Stimulated activated memory B cell treated with anti-CD40 and anti-IgM and Interleukin-4, amounts not matched to agents 10 μg/mL and 1 μg/mL and 100 μg/mL, for 72 hours (primary cell): ENCODE measurements around the gene DUS1L.

ENCODE experiments used
- ATAC-seq: fragments of 150-1000 bp; cut with Tn5 transposase; 2 replicates; pipeline ENCODE4 v1.10.0; 2021
- H3K27ac Mint-ChIP-seq: one replicate; pipeline ENCODE4 v1.8.0; 2022; ENCODE audit warnings: mild to moderate bottlenecking, mixed read lengths
- H3K27me3 Mint-ChIP-seq: one replicate; pipeline ENCODE4 v1.8.0; 2022; ENCODE audit warnings: mixed read lengths
- H3K36me3 Mint-ChIP-seq: one replicate; pipeline ENCODE4 v1.8.0; 2022; ENCODE audit warnings: mixed read lengths
- H3K4me1 Mint-ChIP-seq: one replicate; pipeline ENCODE4 v1.8.0; 2022; ENCODE audit warnings: mixed read lengths
- H3K4me3 Mint-ChIP-seq: one replicate; pipeline ENCODE4 v1.8.0; 2022; ENCODE audit warnings: mild to moderate bottlenecking, moderate library complexity, mixed read lengths
- H3K9me3 Mint-ChIP-seq: one replicate; pipeline ENCODE4 v1.8.0; 2022; ENCODE audit warnings: mixed read lengths

DUS1L gene

DNA sequence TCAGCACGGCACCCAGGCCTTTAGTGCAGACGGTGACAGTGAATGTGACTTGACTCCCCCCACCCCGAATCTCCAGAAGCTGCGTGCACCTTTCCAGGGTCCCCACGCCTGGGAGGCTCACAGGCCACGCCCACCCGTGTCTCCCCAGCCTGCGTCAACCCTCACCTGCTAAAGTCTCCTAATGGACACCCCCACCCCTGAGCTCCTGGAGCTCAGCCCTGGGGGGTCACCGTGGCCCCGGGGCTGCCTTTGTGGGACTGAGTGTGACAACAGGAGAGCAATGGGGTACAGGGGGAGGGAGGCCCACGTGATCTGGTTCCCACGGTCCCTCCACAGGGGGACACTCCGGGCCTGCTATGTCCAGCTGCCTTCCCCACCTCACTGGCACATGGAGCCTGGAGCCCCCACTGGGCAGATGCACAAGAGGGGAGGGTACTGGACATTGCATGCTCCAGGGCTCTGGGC lies 39.8 kb upstream of the DUS1L start:
- peaks cover 27% of the 10 kb centered on the region for H3K4me1 Mint-ChIP-seq
- H3K27me3 Mint-ChIP-seq = no peaks in the 10 kb centered on the region
- no peaks in the 10 kb centered on the region for H3K9me3 Mint-ChIP-seq
- no peak for ATAC-seq
- H3K36me3 Mint-ChIP-seq = no peaks in the 10 kb centered on the region
- H3K27ac Mint-ChIP-seq = peak overlapping the region; percentile 97
- H3K4me3 Mint-ChIP-seq = peak overlapping the region; percentile 94

DNA sequence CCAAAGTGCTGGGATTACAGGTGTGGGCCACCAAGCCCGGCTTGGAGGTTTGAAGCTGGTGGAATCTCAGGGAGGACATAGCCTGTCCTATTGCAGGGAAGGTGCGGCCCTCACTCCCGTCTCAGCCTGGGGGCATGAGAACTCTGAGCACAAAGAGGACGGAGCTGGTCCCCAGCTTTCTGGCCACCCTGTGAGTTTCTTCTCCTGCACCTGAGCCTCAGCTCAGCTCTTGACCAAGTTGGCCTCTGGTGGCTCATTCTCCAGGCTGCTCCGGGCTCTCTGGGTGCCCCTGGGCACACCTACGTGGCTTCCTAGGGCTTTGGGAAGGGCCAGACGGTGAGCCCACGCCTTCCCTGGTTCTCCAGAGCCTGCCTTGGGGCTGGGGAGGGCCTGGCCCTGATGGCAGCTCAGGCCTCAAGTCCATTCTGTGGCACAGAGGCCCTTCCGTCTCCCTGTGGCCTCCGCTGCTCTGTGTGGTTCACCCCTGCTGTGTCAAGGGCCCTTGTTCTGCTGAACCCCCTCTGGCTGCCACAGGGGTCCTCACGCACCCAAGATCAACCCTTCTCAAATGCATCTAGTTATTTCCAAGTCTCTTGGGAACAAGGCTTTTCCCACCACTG lies 39.3 kb upstream of the DUS1L start:
- H3K4me1 Mint-ChIP-seq = peaks cover 33% of the 10 kb centered on the region
- no peaks in the 10 kb centered on the region for H3K36me3 Mint-ChIP-seq
- peak overlapping the region; percentile 41 for H3K4me3 Mint-ChIP-seq
- H3K27me3 Mint-ChIP-seq = no peaks in the 10 kb centered on the region
- no peaks in the 10 kb centered on the region for H3K9me3 Mint-ChIP-seq
- H3K27ac Mint-ChIP-seq = peak overlapping the region; percentile 97
- ATAC-seq = no peak

DNA sequence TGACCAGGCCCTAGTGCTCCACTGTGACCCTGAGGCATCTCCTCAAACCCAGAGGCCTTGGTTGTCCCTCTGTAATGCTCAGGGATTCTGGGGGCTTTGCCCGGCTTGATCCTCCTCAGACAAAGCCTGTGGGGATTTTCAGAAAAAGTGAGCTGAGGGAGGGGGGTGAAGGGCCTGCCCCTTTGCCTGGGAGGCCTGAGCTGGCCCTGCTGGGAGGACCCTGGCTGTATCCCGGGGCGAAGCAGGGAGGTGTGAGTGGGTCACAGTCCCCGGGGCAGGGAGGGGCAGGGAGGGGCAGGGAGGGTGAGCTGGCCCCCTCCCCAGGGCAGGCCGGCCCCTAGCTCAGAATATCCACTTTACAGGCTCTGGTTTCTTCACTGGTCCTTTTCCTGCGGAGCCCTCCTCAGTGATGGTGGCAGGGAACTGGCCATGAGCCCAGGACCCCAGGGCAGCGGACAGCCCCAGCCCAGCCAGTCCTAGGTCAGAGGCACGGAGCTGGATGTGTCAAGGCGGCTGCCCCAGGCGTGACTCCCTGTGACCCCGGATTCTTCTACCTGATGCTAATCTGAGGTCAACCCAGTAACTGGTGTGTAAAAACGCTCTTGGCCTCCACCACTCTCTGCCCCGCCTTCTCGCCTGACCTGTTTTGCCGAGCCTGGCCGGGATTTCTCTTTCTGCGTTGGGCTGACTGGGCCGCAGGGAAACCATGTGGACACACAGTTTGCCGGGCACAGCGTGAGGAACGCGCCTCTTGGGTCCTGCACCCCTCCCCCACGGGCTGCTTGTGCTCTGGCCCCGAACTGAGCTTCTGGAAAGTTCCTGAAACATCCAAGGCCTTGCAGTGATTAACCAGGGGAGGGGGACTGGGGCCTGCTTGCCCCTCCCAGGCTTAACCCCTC lies 38.2 kb upstream of the DUS1L start:
- Mint-ChIP-seq H3K4me3 (no peak overlapping the region), H3K36me3 (no peaks in the 10 kb centered on the region), H3K27me3 (no peaks in the 10 kb centered on the region), H3K27ac (peak overlapping the region; percentile 10), H3K9me3 (no peaks in the 10 kb centered on the region), H3K4me1 (peaks cover 41% of the 10 kb centered on the region)
- no peak for ATAC-seq

DNA sequence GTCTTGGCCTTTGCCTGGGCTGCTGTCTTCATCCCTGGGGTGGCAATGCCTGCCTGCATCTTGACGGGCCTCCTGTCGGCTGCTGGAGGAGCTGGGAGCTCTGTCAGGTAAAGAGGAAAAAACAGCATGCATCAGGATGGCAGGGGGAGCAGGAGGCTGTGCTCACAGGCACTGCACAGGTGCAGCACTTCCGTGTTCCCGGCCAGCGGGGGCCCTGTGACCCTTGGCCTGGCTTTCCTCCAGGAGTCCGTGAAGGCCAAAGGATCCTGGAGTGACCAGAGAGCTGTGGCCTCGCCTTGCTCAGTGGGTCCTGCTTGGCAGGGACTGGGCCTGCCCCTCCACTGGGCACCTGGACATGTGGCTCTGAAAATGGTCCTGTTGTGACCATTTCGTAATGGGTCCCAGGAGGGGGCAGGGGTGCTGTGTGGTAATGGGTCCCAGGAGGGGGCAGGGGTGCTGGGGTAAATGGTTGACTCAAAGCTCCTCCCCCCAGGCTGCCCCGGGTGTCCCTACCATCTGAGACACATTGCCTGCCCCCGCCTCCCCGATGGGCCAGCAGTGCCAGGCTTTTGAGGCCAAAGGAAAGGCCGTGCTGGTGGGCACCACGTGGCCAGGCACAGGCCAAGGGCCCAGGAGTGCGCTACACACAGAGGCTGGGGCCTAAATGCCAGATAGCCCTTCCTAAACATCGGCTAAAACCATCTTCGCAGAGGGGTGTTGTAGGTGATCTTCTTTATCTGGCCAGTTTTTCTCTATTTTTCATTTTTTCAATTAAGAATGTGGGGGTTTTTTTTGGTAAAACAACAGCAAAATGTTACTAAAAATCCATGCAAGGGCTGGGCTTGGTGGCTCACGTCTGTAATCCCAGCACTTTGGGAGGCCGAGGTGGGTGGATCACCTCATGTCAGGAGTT lies 36.4 kb upstream of the DUS1L start:
- Mint-ChIP-seq H3K4me3 (no peak overlapping the region), H3K9me3 (no peaks in the 10 kb centered on the region), H3K27me3 (no peaks in the 10 kb centered on the region), H3K36me3 (no peaks in the 10 kb centered on the region), H3K4me1 (peaks cover 36% of the 10 kb centered on the region), H3K27ac (no peak overlapping the region)
- ATAC-seq = no peak

DNA sequence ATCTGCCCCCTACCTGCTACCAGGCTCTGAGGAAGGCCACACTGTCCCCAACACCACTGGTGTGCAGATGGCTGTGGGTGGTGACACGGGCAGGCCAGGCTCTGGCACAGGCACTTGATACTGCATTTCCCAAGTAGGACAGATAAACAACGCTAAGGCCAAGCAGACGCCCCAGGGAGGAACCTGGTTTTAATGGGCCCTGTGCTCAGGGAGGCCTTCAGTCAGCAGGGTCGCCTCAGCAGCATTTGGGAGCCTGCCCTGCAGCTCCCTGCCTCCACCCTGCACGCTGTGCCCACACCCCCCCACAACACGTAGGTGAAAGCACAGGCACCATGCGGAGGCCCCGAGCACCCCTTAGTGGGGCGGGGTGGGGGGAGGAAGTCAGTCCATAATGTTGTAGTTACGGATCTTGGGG lies 35.7 kb upstream of the DUS1L start:
- H3K27me3 Mint-ChIP-seq = no peaks in the 10 kb centered on the region
- H3K36me3 Mint-ChIP-seq = no peaks in the 10 kb centered on the region
- no peaks in the 10 kb centered on the region for H3K9me3 Mint-ChIP-seq
- peaks cover 37% of the 10 kb centered on the region for H3K4me1 Mint-ChIP-seq
- no peak overlapping the region for H3K27ac Mint-ChIP-seq
- ATAC-seq = no peak
- H3K4me3 Mint-ChIP-seq = no peak overlapping the region

DNA sequence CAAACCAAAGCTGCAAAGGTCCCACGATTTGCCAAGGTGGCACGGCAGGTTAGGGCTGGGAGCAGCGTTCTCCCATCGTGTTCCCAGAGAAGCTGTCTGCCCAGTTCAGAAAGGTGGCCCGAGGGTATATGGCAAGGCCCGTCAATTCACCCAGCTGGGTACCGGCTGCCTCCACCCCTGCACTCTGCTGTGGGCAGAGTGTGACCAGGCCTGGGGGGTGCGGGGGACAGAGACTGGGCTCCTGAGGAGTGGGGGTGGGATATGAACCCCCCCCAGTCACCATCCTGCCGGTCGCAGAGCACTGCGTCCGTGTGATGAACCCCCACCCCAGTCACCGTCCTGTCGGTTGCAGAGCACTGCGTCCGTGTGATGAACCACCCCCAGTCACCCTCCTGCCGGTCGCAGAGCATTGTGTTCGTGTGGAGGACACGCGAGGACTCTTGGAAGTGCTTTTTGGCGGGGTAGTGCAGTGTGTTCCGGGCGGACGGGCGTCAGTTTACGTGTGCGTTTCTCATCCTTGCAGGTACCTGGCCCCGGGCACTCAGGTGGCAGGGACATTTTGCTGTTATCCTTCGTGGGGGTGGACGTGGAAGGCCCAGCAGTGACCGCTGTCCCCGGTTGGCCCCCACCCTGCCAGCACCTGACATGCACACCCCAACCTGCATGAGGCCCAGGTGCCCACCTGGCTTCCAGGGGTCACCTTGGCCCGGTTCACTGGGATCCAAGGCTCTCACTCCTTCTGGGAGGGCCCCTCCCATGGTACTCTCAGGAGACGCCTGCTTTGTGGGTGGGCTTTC lies 35.1 kb upstream of the DUS1L start:
- Mint-ChIP-seq H3K27me3 (no peaks in the 10 kb centered on the region), H3K4me1 (peaks cover 37% of the 10 kb centered on the region), H3K36me3 (no peaks in the 10 kb centered on the region), H3K9me3 (no peaks in the 10 kb centered on the region), H3K27ac (no peak overlapping the region), H3K4me3 (peak overlapping the region; percentile 90)
- ATAC-seq = no peak

DNA sequence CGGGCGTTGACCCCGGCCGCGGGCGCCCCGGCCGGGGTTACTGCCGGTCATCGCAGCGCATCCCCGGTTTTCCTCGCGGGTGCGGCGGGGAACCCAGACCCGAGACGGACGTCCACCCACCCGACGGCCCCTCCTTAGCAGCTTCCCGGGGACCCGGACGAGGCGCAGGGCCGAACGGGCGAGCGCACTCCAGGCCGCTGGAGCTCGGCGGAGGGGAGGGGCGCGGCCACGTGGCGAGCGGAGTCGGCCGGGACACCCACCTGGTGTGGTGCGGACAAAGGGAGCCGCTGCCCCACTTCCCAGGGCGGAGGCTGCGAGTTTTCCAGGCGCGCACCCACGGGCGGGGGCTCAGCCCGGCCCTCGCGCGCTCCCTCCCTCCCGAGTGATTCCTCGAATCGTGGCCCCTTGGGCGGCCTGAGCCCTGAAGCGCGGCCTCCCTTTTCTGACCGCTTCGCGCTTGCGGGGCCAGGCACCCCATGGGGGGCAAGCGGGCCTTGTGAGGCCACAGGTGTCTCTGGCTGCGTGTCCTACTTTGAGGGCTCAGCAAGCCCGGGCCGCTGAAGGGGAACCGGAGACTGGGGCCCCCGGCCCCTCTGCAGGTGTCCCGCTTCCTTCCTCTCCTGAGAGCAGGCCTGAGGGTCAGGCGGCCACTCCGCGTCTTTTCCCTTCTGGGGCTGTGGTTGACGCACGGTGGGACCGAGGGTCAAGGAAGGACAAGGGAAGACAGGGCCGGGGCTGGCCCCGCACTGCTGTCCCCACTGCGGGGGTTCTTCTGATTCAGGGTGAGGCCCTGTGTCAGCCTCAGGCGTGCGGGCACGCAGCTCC lies 33.5 kb upstream of the DUS1L start:
- Mint-ChIP-seq H3K27ac (peak overlapping the region; percentile 94), H3K36me3 (no peaks in the 10 kb centered on the region), H3K27me3 (no peaks in the 10 kb centered on the region), H3K9me3 (no peaks in the 10 kb centered on the region), H3K4me1 (peaks cover 28% of the 10 kb centered on the region), H3K4me3 (peak overlapping the region; percentile 90)
- ATAC-seq = peak; percentile 13

DNA sequence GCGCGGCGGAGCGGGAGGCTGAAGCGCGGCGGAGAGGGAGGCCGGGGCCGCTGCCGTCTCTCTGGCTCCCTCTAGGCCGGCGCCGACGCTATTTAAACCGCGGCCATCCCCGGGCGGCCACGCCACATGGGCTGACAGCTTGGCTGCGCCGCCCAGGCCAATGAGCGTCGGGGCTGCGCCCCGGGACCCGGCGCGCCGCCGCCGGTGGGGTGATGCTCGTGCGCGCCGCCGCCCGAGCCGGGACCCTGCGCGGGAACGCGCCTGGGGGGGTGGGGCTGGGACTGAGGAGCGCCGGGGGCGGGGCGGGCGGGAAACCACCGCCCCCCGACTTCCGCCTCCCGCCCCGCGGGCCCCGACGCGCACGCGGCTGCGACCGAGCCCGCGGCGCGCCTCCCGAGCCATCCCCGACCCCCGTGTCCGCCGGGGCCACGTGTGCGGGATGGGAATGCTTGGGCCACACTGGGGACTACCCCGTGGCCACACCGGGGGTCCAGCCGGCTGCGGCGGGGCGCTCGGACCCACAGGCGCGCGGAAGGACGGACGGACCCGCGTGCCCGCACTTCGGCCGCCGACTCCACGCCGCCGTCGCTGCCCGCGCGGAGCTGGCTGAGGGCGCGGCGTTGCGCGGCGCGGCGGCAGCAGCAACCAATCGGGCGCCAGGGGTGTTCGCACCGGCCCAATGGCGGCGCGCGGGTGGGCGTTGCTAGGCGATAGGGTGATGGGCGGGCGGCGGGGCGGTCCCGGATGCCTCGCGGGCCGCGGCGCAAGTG lies 32.8 kb upstream of the DUS1L start, which contains the start of gene FASN:
Gene FASN (minus strand): TSS at position 68 of the 770 bp plus-strand sequence. CDS start 1,791 bp downstream, outside the sequence.
- H3K27me3 Mint-ChIP-seq = no peaks in the 10 kb centered on the region
- H3K36me3 Mint-ChIP-seq = peaks cover 3% of the 10 kb centered on the region
- peaks cover 28% of the 10 kb centered on the region for H3K4me1 Mint-ChIP-seq
- H3K4me3 Mint-ChIP-seq = peak within 1 kb of the TSS; percentile 90
- H3K9me3 Mint-ChIP-seq = no peaks in the 10 kb centered on the region
- ATAC-seq = peak; percentile 90
- peak within 1 kb of the TSS; percentile 94 for H3K27ac Mint-ChIP-seq

DNA sequence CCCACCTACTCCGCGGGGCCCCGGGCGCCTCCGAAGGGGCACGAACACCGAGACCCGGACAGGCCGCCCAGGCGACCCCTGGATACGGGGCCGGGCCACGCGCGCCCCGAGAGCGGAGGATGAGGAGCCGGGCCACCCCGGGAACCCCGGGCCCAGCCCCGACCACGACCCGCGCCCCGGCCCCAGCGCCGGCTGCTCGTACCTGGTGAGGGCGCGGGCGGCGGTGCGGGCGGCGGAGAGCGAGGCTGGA lies 32.2 kb upstream of the DUS1L start:
- Mint-ChIP-seq H3K4me3 (peak overlapping the region; percentile 83), H3K36me3 (peaks cover 5% of the 10 kb centered on the region), H3K4me1 (peaks cover 28% of the 10 kb centered on the region), H3K27ac (peak overlapping the region; percentile 63), H3K27me3 (no peaks in the 10 kb centered on the region), H3K9me3 (no peaks in the 10 kb centered on the region)
- peak; percentile 46 for ATAC-seq

DNA sequence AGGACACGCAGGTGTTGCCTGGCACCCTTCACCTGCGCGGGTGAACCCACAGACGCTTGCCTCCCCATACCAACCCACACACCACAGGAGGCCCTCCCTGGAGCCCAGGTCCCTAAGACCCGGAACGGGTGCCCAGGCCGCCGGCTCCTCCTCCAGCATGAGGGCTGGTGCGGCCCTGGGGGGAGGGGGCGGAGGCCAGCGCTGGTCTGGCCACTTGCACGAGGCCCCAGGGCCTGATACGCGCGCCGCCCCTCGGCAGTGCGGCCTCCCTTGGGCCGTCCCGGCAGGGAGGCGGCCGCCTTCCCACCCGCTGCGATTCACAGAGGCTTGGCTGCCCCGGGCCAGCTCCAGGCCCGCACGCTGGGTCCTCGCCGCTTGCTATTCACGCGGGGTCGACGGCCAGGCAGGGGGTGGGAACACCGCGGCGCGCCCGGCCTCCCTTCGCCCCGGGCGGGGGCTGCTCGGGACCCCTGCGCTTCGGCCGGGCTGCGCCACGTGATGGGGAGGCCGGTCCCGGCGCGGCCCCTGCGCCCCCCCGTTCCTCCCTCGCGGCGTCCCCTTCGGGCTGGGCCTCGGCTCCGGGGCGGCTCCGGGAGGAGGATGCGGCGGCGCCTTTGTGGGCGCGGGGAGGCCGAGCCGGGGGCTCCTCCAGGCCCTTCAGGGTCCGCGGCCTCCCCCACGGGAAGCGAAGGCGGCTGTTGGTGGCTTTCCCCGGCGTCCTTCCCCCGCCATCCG lies 31.7 kb upstream of the DUS1L start:
- Mint-ChIP-seq H3K4me3 (peak overlapping the region; percentile 83), H3K27ac (peak overlapping the region; percentile 63), H3K9me3 (no peaks in the 10 kb centered on the region), H3K4me1 (peaks cover 28% of the 10 kb centered on the region), H3K36me3 (peaks cover 5% of the 10 kb centered on the region), H3K27me3 (no peaks in the 10 kb centered on the region)
- peak; percentile 0 for ATAC-seq

DNA sequence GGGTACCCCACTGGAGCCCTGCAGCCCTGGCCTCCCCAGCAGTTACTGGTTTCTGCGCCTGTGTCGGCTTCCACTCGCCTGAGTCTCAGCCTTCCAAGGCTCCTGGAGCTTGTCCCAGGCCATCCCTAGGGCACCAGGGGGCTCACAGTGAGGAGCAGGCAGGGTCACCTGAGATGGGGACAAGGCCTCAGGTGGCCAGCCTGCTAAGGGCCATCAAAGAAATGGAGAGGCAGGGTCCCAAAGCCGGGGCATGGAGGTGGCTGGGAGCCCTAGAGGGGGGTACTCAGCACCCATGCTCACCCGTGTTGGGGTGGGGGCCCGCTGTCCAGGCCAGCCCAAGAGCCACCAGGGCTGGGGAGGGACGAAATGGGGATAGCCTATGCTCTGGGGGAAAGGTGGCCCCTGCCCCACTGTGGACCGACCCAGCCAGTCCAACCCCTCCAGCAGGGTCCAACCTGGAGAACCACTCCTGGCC lies 31.1 kb upstream of the DUS1L start:
- H3K27me3 Mint-ChIP-seq = no peaks in the 10 kb centered on the region
- no peak for ATAC-seq
- peaks cover 28% of the 10 kb centered on the region for H3K4me1 Mint-ChIP-seq
- no peak overlapping the region for H3K27ac Mint-ChIP-seq
- H3K4me3 Mint-ChIP-seq = peak overlapping the region; percentile 77
- H3K36me3 Mint-ChIP-seq = peaks cover 11% of the 10 kb centered on the region
- no peaks in the 10 kb centered on the region for H3K9me3 Mint-ChIP-seq

DNA sequence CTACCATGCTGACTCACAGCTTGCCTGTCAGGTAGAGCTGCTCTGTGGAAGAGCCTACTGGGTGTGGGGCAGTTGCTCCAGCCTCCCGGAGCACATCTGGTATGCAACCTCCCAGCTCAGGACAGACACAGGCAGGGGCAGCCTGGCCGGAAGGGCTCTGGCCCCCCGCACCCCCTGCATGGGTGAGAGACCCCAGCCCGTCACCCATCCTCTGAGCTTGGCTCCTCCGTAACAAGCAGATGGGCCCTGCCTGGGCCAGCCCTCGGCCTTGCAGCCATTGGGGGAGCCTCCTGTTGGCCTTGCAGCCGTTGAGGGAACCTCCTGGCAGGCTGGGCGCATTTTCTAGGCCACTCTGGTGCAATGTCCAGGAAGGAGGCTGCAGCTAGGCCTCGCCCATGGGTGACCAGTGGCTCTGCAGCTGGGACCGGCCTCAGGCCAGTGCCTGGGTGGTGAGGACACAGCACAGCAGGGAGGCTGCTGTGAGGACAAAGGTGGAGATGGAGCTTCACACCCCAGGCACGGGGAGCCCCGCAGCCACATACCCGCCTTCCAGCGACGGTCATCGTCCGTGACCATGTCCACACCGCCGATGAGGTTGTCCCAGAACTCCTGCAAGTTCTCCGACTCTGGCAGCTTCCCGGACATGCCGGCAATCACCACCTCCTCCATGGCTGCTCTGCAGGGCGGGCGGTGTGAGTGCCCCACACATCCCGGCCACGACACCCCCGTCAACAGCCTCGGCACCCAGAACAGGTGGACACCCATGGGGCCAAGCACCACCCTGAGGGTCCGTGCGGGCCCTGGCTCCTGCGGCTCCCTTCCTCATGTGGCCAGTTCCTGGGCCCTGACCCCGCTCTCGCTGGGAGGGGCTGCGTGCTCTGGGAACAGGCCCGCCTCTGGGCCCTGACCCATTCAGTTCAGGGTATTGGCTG lies 30.4 kb upstream of the DUS1L start:
- no peak for ATAC-seq
- H3K27me3 Mint-ChIP-seq = no peaks in the 10 kb centered on the region
- peaks cover 15% of the 10 kb centered on the region for H3K36me3 Mint-ChIP-seq
- peaks cover 28% of the 10 kb centered on the region for H3K4me1 Mint-ChIP-seq
- no peaks in the 10 kb centered on the region for H3K9me3 Mint-ChIP-seq
- H3K27ac Mint-ChIP-seq = no peak overlapping the region
- H3K4me3 Mint-ChIP-seq = peak overlapping the region; percentile 77
